GM21423 (cell line): Measurements from ENCODE around the gene CYCS.
"Not testable (repeated sequence)": the region's sequence is repeated elsewhere in the genome, so short reads cannot be mapped to it uniquely, and the experiment has no call there.

ENCODE experiments used
- ATAC-seq: cut with Tn5 transposase; IDR thresholded peaks from one replicate; pipeline ENCODE4 v1.9.1; 2021; ENCODE audit warnings: mild to moderate bottlenecking, moderate library complexity; ENCODE audit not compliant: unreplicated experiment

The CYCS gene

DNA sequence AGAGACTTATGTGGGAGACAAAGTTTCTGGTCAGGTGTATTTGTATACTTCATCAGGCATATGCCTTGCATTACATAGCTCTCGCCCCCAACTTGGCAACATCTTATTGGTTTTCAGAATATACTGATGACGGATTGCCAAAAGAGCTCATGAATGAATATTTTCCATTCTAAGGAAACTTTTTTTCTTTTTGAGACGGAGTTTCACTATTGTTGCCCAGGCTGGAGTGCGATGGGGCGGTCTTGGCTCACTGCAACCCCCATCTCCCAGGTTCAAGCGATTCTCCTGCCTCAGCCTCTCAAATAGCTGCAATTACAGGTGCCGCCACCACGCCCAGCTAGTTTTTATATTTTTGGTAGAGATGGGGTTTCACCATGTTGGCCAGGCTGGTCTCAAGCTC lies 6.0 kb downstream of the CYCS start:
- ATAC-seq: no peak

DNA sequence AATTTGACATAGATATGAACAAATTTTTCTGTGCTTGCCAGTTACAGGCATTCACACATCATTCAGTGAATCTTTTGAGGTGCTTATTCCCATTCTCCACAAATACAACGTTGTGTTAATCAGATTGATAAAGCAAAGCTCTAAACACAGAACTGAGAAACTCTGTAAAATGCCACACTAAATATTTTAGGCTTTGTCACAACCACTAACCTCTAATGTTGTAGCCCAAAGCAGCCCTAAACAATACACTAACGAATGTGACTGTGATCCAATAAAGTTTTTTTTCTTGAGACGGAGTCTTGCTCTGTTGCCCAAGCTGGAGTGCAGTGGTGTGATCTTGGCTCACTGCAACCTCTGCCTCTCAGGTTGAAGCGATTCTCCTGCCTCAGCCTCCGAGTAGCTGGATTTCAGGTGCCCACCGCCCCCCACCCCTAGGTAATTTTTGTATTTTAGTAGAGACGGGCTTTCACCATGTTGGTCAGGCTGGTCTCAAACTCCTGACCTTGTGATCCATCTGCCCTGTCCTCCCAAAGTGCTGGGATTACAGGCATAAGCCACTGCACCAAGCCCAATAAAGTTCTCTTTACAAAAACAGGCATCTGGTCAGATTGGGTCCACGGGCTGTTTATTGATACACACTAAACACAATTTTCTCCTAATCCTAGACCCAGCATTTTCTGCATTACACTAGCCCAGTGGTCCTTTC lies 6.9 kb downstream of the CYCS start:
- peak; percentile 24 for ATAC-seq

- peak; percentile 89 for ATAC-seq
Observed at GRCh38 chr7:25117226-25118047, 7.6 kb downstream of the CYCS start.

- no peak for ATAC-seq
Observed at GRCh38 chr7:25116621-25117020, 8.4 kb downstream of the CYCS start.

DNA sequence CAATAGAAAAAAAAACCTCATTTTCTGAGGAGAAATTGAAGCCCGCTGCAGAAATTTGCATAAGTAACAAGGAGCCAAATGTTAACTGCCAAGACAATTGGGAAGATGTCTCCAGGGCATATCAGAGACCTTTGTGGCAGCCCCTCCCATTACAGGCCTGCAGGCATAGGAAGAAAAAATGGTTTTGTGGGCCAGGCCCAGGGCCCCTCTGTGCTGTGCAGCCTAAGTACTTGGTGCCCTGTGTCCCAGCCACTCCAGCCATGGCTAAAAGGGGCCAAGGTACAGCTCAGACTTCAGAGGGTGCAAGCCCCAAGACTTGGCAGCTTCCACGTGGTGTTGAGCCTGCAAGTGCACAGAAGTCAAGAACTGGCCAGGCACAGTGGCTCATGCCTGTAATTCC lies 14.5 kb downstream of the CYCS start:
- not testable (repeated sequence) for ATAC-seq

- no peak for ATAC-seq
Observed at GRCh38 chr7:25109276-25109675, 15.8 kb downstream of the CYCS start.

DNA sequence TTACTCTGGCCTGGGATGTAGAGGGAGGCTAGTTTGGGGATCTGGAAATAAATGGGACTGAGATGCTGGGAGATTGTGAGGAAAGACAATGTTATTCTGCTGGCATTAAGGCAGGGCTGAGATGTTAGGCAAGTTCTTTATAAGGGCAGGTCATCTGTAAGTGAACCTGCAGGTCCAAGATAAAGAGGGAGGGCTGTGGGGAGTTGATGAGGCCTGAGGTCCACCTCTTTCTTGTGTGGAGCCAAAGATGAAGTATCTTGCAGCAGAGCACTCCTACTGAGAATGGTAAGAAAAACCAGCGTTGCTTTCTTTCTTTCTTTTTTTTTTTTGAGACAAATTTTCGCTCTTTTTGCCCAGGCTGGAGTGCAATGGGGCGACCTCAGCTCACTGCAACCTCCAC lies 19.1 kb downstream of the CYCS start:
- no peak for ATAC-seq

- no peak for ATAC-seq
Observed at GRCh38 chr7:25103773-25104172, 21.3 kb downstream of the CYCS start.

- ATAC-seq: no peak
Observed at GRCh38 chr7:25101817-25102216, 23.2 kb downstream of the CYCS start.

DNA sequence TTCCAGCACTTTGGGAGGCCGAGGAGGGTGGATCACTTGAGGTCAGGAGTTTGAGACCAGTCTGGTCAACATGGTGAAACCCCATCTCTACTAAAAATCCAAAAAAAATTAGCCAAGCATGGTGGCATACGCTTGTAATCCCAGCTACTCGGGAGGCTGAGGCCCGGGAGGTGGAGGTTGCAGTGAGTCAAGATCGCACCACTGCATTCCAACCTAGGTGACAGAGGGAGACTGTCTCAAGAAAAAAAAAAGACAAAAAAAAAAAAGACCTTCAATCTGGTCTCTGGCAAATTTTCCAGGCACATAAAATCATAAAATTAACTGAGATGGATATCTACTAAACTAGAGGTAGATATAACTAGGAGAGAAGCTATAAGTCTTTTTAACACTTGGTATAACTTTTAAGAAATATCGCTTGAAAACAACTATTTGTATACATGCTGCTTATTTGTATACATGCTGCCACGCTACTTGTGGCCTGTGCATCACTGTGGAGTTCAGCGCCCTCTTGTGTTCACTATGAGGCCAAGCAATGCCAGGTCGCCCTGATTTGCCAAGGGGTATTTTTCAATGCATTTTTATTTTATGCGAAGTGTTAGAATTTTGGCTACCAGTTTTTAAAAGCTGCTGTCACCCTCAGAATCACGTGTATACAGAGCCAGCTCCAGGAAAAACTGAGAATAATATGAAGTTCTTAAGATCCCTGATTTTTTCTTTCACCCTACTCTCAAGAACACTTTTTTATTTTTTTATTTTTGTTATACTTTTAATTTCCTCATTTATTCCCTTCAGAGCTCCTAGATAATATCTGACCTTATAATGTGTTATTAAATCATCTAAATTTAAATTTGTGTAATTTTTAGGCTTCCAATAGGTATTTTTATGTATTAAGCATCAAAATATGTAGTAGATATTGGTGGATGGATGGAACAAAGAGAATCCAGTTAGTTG lies 26.7 kb downstream of the CYCS start:
- peak; percentile 69 for ATAC-seq

GRCh38 chr7:25095516-25096345 lies 29.3 kb downstream of the CYCS start:
- ATAC-seq: no peak

DNA sequence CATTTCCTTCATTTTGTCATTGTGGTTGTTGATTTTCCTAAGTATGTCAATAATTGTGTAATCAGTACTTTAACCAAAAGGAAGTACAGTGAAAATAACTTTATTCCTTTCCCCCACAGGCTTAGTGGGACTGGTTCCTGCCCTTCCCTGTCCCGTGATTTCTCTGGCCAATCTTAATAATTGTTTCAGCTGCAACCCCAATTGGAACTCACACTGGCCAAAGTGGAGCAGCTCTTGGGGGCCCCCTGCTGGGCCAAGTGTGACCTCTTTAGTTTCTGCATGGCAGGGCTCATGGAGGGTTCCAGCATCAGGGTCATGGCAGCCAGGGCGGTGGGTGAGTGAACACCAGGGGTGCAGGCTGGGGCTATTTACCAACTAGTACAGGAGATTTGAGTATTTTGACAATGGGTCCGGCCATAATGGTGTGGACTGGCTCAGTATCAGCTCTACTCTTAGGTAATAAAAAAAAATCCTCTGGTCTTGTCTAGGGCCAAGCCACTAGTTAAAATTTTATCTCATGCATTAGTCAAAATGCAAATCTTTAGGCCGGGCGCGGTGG lies 31.7 kb downstream of the CYCS start:
- ATAC-seq: no peak

- ATAC-seq: no peak
Observed at GRCh38 chr7:25091779-25092178, 33.3 kb downstream of the CYCS start.

- ATAC-seq: no peak
Observed at GRCh38 chr7:25091176-25091575, 33.9 kb downstream of the CYCS start.

DNA sequence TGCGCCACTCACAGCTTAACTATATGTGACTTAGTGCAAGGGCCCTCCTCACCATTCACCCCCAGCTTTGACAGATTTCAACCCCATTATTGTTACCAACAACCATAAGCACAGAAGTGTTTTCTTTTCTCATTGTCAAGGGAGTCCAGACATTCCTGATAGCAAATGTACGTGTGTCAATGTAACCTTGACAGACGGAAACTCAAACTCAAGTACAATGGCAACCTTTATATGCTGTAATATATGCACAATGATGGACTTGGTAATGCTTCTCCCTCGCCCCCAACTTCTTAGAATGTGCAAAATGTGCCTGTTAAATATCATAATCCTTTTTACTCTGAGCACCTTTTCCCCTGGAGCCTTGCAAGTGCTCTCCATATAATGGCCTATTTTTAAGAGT lies 34.7 kb downstream of the CYCS start:
- no peak for ATAC-seq

- peak; percentile 93 for ATAC-seq
Observed at GRCh38 chr7:25087855-25088254, 37.2 kb downstream of the CYCS start.

GRCh38 chr7:25084821-25085220 lies 40.2 kb downstream of the CYCS start:
- no peak for ATAC-seq

- ATAC-seq: no peak
Observed at GRCh38 chr7:25083201-25083600, 41.9 kb downstream of the CYCS start.

DNA sequence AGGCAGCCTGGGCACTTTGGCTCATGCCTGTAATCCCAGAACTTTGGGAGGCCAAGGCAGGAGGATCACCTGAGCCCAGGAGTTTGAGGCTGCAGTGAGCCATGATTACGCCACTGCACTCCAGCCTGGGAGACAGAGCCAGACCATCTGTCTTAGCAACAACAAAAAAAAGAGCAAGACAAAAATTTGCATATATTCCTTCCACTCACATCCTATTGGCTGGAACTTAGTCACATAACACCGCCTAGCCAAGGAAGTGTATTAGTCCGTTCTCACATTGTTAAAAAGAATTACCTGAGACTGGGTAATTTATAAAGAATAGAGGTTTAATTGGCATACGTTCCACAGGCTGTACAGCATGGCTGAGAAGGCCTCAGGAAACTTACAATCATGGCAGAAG lies 43.0 kb downstream of the CYCS start:
- not testable (repeated sequence) for ATAC-seq

- ATAC-seq: no peak
Observed at GRCh38 chr7:25077096-25077495, 48.0 kb downstream of the CYCS start.
